ENCODE measurements around the gene SNTG2. TPM values are rescaled to one million over a fixed set of nuclear protein-coding genes. Genes with fewer than 3 reads are reported as not detected.
A peak's percentile ranks its signal among the peaks of the same experiment; 100 is the strongest.
"Not testable (repeated sequence)": the region's sequence is repeated elsewhere in the genome, so short reads cannot be mapped to it uniquely, and the experiment has no call there.

Gene SNTG2
- total RNA-seq, 1 experiment from 2014 or later, result 20.5 TPM

DNA sequence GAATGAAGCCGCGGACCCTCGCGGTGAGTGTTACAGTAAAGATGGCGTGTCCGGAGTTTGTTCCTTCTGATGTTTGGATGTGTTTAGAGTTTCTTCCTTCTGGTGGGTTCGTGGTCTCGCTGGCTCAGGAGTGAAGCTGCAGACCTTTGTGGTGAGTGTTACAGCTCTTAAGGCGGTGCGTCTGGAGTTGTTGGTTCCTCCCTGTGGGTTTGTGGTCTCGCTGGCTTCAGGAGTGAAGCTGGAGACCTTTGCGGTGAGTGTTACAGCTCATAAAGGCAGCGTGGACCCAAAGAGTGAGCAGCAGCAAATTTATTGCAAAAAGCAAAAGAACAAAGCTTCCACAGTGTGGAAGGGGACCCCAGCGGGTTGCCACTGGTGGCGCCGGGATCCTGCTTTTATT lies 183.2 kb downstream of the SNTG2 start:
- H3K9me3 Mint-ChIP-seq; POLR2A ChIA-PET; H3K27me3 Mint-ChIP-seq (ENCODE audit: low read depth); DNase-seq (ENCODE audit: low spot score); H3K4me3 Mint-ChIP-seq; H3K36me3 Mint-ChIP-seq; ATAC-seq; H3K4me1 Mint-ChIP-seq; H3K27ac Mint-ChIP-seq: not testable (repeated sequence)
- CTCF ChIA-PET, result interaction anchor here (0.7 to 1.3 kb wide), 2 partner anchors 180 to 418 kb away, joined by 3 read pairs; no protein-coding TSS in a partner anchor

DNA sequence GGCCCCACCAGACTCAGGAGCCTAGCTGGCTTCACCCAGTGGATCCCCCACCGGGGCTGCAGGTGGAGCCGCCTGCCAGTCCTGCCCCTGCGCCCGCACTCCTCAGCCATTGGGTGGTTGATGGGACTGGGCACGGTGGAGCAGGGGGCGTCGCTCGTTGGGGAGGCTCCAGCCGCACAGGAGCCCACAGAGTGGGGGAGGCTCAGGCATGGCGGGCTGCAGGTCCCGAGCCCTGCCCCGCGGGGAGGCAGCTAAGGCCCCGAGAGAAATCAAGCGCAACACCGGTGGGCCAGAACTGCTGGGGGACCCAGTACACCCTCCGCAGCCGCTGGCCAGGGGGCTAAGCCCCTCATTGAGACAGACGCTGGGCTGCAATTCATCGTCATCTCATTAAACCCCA lies 184.0 kb downstream of the SNTG2 start:
- no peaks in the 10 kb centered on the region for H3K4me1 Mint-ChIP-seq
- no peaks in the 10 kb centered on the region for H3K27me3 Mint-ChIP-seq (ENCODE audit: low read depth)
- H3K27ac Mint-ChIP-seq, result no peak overlapping the region
- TF ChIP-seq ZNF232 (CRISPR knock-in tag; IDR thresholded peaks at IDR 0.05), result no peak
- peaks cover 5% of the 10 kb centered on the region; the same call in 1 of the 2 replicates for H3K9me3 Mint-ChIP-seq
- H3K4me3 Mint-ChIP-seq, result no peak overlapping the region
- CTCF ChIA-PET, result interaction anchor here (1.3 kb wide), 1 partner anchor 419 kb away, joined by 3 read pairs; no protein-coding TSS in a partner anchor
- ATAC-seq (no peak), DNase-seq (ENCODE audit: low spot score) (no peak)
- POLR2A ChIA-PET, result no interaction called here
- peaks cover 7% of the 10 kb centered on the region for H3K36me3 Mint-ChIP-seq

DNA sequence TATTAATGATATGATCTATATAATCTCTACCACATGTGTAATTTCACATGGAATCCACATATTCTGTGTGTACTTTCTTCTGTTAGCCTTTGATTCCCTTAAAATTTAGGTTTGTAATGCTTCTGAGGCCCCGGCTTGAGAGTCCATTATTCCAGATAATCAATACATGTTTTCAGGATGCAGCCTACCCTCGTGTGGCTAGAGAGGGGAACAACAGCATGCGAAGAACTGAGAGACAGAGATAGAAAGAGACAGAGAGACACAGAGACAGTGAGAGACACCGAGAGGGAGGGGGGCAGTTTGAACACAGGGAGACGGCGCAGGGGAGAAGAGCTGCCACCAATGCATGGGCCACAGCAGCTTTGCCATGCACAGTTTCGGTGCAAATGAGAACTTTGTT lies 185.4 kb downstream of the SNTG2 start:
- H3K36me3 Mint-ChIP-seq, result peaks cover 7% of the 10 kb centered on the region
- ATAC-seq (peak; percentile 56), DNase-seq (ENCODE audit: low spot score) (no peak)
- H3K27me3 Mint-ChIP-seq (ENCODE audit: low read depth), result no peaks in the 10 kb centered on the region
- H3K4me1 Mint-ChIP-seq, result peaks cover 2% of the 10 kb centered on the region; the same call in 1 of the 2 replicates
- ChIA-PET POLR2A (no interaction called here), CTCF (interaction anchor here (0.8 to 1.7 kb wide), 3 partner anchors 11 to 421 kb away, joined by 3 to 7 read pairs (median 4); no protein-coding TSS in a partner anchor)
- H3K27ac Mint-ChIP-seq, result no peak overlapping the region
- TF ChIP-seq, protein P1, sequence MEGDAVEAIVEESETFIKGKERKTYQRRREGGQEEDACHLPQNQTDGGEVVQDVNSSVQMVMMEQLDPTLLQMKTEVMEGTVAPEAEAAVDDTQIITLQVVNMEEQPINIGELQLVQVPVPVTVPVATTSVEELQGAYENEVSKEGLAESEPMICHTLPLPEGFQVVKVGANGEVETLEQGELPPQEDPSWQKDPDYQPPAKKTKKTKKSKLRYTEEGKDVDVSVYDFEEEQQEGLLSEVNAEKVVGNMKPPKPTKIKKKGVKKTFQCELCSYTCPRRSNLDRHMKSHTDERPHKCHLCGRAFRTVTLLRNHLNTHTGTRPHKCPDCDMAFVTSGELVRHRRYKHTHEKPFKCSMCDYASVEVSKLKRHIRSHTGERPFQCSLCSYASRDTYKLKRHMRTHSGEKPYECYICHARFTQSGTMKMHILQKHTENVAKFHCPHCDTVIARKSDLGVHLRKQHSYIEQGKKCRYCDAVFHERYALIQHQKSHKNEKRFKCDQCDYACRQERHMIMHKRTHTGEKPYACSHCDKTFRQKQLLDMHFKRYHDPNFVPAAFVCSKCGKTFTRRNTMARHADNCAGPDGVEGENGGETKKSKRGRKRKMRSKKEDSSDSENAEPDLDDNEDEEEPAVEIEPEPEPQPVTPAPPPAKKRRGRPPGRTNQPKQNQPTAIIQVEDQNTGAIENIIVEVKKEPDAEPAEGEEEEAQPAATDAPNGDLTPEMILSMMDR (IDR thresholded peaks at IDR 0.05), result peak; percentile 21; the same call in 1 of the 2 replicates
- TF ChIP-seq GRHL2 (CRISPR knock-in tag; IDR thresholded peaks at IDR 0.05; ENCODE audit: insufficient replicate concordance, severe bottlenecking), result no peak
- TF ChIP-seq, protein P2, sequence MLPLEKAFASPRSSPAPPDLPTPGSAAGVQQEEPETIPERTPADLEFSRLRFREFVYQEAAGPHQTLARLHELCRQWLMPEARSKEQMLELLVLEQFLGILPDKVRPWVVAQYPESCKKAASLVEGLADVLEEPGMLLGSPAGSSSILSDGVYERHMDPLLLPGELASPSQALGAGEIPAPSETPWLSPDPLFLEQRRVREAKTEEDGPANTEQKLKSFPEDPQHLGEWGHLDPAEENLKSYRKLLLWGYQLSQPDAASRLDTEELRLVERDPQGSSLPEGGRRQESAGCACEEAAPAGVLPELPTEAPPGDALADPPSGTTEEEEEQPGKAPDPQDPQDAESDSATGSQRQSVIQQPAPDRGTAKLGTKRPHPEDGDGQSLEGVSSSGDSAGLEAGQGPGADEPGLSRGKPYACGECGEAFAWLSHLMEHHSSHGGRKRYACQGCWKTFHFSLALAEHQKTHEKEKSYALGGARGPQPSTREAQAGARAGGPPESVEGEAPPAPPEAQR (CRISPR knock-in tag; IDR thresholded peaks at IDR 0.05), result no peak
- no peak overlapping the region for H3K4me3 Mint-ChIP-seq
- peaks cover 5% of the 10 kb centered on the region; the same call in 1 of the 2 replicates for H3K9me3 Mint-ChIP-seq

DNA sequence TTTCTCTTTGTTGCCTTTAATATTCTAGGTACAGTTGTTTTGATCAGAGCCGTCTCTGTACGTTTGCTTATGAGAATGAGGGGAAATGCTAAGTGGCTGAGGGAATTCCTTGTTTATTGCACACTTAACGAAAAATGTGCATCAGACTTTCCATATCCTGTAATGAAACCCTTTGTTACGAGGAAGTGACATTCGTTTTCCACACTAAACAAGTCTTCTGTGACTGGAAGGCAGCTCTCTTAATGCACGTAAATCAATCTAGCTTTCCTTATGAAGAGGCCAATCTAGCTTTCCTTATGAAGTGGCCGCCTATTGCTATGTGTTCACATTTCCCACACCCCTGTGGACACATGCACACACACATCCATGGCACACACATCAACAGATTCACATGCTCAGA lies 186.2 kb downstream of the SNTG2 start:
- no peak overlapping the region for H3K4me3 Mint-ChIP-seq
- ATAC-seq (no peak), DNase-seq (ENCODE audit: low spot score) (no peak)
- H3K27me3 Mint-ChIP-seq (ENCODE audit: low read depth), result no peaks in the 10 kb centered on the region
- no peak overlapping the region for H3K27ac Mint-ChIP-seq
- TF ChIP-seq CBFB (CRISPR knock-in tag; IDR thresholded peaks at IDR 0.05; ENCODE audit: low read depth) (no peak), ELF4 (CRISPR knock-in tag; IDR thresholded peaks at IDR 0.05; ENCODE audit: low read depth) (no peak), SP1 (CRISPR knock-in tag; conservative IDR thresholded peaks at IDR 0.05) (no peak), TCF7 (CRISPR knock-in tag; IDR thresholded peaks at IDR 0.05; ENCODE audit: low read depth) (no peak), NFE2L1 (CRISPR knock-in tag; IDR thresholded peaks at IDR 0.05) (no peak), ZNF263 (CRISPR knock-in tag; IDR thresholded peaks at IDR 0.05; ENCODE audit: low read depth) (no peak)
- TF ChIP-seq, protein P3, sequence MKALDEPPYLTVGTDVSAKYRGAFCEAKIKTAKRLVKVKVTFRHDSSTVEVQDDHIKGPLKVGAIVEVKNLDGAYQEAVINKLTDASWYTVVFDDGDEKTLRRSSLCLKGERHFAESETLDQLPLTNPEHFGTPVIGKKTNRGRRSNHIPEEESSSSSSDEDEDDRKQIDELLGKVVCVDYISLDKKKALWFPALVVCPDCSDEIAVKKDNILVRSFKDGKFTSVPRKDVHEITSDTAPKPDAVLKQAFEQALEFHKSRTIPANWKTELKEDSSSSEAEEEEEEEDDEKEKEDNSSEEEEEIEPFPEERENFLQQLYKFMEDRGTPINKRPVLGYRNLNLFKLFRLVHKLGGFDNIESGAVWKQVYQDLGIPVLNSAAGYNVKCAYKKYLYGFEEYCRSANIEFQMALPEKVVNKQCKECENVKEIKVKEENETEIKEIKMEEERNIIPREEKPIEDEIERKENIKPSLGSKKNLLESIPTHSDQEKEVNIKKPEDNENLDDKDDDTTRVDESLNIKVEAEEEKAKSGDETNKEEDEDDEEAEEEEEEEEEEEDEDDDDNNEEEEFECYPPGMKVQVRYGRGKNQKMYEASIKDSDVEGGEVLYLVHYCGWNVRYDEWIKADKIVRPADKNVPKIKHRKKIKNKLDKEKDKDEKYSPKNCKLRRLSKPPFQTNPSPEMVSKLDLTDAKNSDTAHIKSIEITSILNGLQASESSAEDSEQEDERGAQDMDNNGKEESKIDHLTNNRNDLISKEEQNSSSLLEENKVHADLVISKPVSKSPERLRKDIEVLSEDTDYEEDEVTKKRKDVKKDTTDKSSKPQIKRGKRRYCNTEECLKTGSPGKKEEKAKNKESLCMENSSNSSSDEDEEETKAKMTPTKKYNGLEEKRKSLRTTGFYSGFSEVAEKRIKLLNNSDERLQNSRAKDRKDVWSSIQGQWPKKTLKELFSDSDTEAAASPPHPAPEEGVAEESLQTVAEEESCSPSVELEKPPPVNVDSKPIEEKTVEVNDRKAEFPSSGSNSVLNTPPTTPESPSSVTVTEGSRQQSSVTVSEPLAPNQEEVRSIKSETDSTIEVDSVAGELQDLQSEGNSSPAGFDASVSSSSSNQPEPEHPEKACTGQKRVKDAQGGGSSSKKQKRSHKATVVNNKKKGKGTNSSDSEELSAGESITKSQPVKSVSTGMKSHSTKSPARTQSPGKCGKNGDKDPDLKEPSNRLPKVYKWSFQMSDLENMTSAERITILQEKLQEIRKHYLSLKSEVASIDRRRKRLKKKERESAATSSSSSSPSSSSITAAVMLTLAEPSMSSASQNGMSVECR (CRISPR knock-in tag; IDR thresholded peaks at IDR 0.05; ENCODE audit: borderline replicate concordance), result no peak
- TF ChIP-seq, protein P4, sequence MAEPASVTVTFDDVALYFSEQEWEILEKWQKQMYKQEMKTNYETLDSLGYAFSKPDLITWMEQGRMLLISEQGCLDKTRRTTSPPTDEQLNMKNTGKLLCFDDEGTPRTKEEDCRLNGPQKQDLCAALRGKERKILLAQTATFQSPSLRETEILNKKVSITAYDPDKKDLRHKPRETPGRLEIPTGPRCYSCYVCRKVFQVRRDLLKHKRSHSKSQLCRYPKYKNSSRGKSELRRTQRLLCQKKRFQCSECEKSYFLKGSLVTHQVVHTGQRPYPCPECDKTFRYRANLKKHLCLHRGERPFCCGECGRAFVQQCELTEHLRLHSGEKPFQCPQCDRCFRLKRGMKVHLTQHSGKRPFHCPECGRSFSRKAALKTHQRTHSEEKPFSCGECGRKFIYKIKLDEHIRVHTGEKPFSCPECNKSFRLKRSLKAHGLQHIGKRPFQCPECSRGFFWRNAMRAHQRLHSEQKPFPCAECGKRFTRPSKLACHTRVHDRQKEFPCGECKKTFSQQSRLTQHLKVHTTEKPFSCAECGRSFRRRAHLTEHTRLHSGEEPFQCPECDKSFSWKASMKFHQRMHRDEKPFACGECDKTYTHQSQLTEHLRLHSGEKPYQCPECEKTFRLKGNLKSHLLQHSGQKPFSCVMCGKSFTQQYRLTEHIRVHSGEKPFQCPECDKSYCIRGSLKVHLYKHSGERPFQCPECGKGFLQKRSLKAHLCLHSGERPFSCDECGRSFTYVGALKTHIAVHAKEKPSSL (CRISPR knock-in tag; conservative IDR thresholded peaks at IDR 0.05), result no peak
- TF ChIP-seq, protein P5, sequence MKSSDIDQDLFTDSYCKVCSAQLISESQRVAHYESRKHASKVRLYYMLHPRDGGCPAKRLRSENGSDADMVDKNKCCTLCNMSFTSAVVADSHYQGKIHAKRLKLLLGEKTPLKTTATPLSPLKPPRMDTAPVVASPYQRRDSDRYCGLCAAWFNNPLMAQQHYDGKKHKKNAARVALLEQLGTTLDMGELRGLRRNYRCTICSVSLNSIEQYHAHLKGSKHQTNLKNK (CRISPR knock-in tag; IDR thresholded peaks at IDR 0.05), result no peak
- ChIA-PET POLR2A (no interaction called here), CTCF (interaction anchor here (1.2 to 1.7 kb wide), 2 partner anchors 11 to 422 kb away, joined by 3 to 7 read pairs; no protein-coding TSS in a partner anchor)
- peaks cover 10% of the 10 kb centered on the region for H3K36me3 Mint-ChIP-seq
- peaks cover 5% of the 10 kb centered on the region; the same call in 1 of the 2 replicates for H3K9me3 Mint-ChIP-seq
- peaks cover 2% of the 10 kb centered on the region; the same call in 1 of the 2 replicates for H3K4me1 Mint-ChIP-seq
